IMR-90 (cell line): Measurements from ENCODE around the gene CLASRP. TPM values are rescaled to one million over a fixed set of nuclear protein-coding genes. Genes with fewer than 3 reads are reported as not detected.
A peak's percentile ranks its signal among the peaks of the same experiment; 100 is the strongest.

Experiments used
- ATAC-seq: fragments of 200-7000 bp; cut with Tn5 transposase; 2 replicates; pipeline ENCODE4 v1.9.1; 2020; ENCODE audit warnings: low read depth, mild to moderate bottlenecking, moderate library complexity
- BruUV-seq: library from RNA; stranded (reverse); fragments of 400-500 nt; replicated peaks from 2 replicates; lab custom pipeline; 2021; lab: Mats Ljungman, UMichigan
- CTCF ChIA-PET: fragments of 300-600 bp; formaldehyde crosslinking; extraction: SDS; loops from one replicate; lab custom pipeline; 2021; ENCODE audit warnings: antibody characterized with exemption; lab: Yijun Ruan, JAX
- POLR2A ChIA-PET: fragments of 300-600 bp; sonication (Branson Sonifier 250); formaldehyde crosslinking; loops from one replicate; lab custom pipeline; 2022; ENCODE audit warnings: antibody characterized with exemption; ENCODE audit not compliant: unreplicated experiment; lab: Charles Lee
- DNase-seq: peaks from one replicate; pipeline ENCODE4 v3.0.0; 2013
- H2AFZ ChIP-seq: replicated peaks from 2 replicates; pipeline ENCODE3; 2013; ENCODE audit warnings: low read length, mild to moderate bottlenecking; ENCODE audit not compliant: poor library complexity
- H2AK5ac ChIP-seq: 2 replicates; pipeline ENCODE4 v1.6.1; 2013; ENCODE audit warnings: low read depth, low read length, inconsistent platforms
- H2AK9ac ChIP-seq: replicated peaks from 2 replicates; pipeline ENCODE3; 2013; ENCODE audit warnings: mild to moderate bottlenecking, low read depth, low read length, moderate library complexity; ENCODE audit not compliant: poor library complexity
- H2BK120ac ChIP-seq: 2 replicates; pipeline ENCODE4 v1.6.1; 2013; ENCODE audit warnings: low read depth, low read length, inconsistent platforms
- H2BK15ac ChIP-seq: 3 replicates; pipeline ENCODE4 v1.6.1; 2013; ENCODE audit warnings: low read depth, low read length, inconsistent platforms
- H2BK20ac ChIP-seq: 2 replicates; pipeline ENCODE4 v1.6.1; 2013; ENCODE audit warnings: low read depth, mild to moderate bottlenecking, inconsistent platforms, low read length, moderate library complexity
- H2BK5ac ChIP-seq: 2 replicates; pipeline ENCODE4 v1.6.1; 2013; ENCODE audit warnings: mild to moderate bottlenecking, low read depth, low read length, inconsistent platforms; ENCODE audit not compliant: poor library complexity, severe bottlenecking
- H3K14ac ChIP-seq: replicated peaks from 2 replicates; pipeline ENCODE4 v1.6.1; 2013; ENCODE audit warnings: low read depth, low read length, inconsistent platforms
- H3K18ac ChIP-seq: 2 replicates; pipeline ENCODE4 v1.6.1; 2013; ENCODE audit warnings: low read depth, low read length, control low read depth
- H3K23ac ChIP-seq: 2 replicates; pipeline ENCODE4 v1.6.1; 2013; ENCODE audit warnings: low read depth, low read length, inconsistent platforms
- H3K27ac ChIP-seq: 2 replicates; pipeline ENCODE4 v1.5.1; 2013; ENCODE audit warnings: mild to moderate bottlenecking, control low read depth, low read length; ENCODE audit not compliant: insufficient read depth
- H3K27me3 ChIP-seq: 2 replicates; pipeline ENCODE4 v1.6.1; 2013; ENCODE audit warnings: low read length; ENCODE audit not compliant: control insufficient read depth, insufficient read depth
- H3K36me3 ChIP-seq: 2 replicates; pipeline ENCODE4 v1.6.1; 2013; ENCODE audit warnings: low read length, mixed read lengths; ENCODE audit not compliant: control insufficient read depth, insufficient read depth
- H3K4ac ChIP-seq: 2 replicates; pipeline ENCODE4 v1.6.1; 2013; ENCODE audit warnings: low read depth, low read length, inconsistent platforms
- H3K4me1 ChIP-seq: 2 replicates; pipeline ENCODE4 v1.6.1; 2013; ENCODE audit warnings: low read length, mixed read lengths; ENCODE audit not compliant: control insufficient read depth, insufficient read depth
- H3K4me2 ChIP-seq: 2 replicates; pipeline ENCODE4 v1.6.1; 2013; ENCODE audit warnings: low read depth, mild to moderate bottlenecking, control low read depth, low read length, moderate library complexity
- H3K4me3 ChIP-seq: 2 replicates; pipeline ENCODE4 v1.5.1; 2013; ENCODE audit warnings: low read depth, mild to moderate bottlenecking, control low read depth, low read length, moderate library complexity; ENCODE audit not compliant: insufficient read depth
- H3K56ac ChIP-seq: 2 replicates; pipeline ENCODE4 v1.6.1; 2013; ENCODE audit warnings: low read length, inconsistent platforms; ENCODE audit not compliant: insufficient read depth; ENCODE audit errors: extremely low read depth
- H3K79me1 ChIP-seq, 2 experiments: 2 replicates each; pipeline ENCODE4 v1.6.1; 2013; ENCODE audit warnings: low read length in 2 of 2, inconsistent platforms in 1 of 2, low read depth in 1 of 2
- H3K9ac ChIP-seq: 2 replicates; pipeline ENCODE4 v1.6.1; 2013; ENCODE audit warnings: low read depth, low read length, control low read depth
- H3K9me1 ChIP-seq: 2 replicates; pipeline ENCODE4 v1.6.1; 2013; ENCODE audit warnings: low read length, inconsistent platforms; ENCODE audit not compliant: insufficient read depth
- H3K9me3 ChIP-seq: 2 replicates; pipeline ENCODE4 v1.6.1; 2013; ENCODE audit warnings: low read length; ENCODE audit not compliant: control insufficient read depth, insufficient read depth
- H4K20me1 ChIP-seq: 2 replicates; pipeline ENCODE4 v1.6.1; 2013; ENCODE audit warnings: low read length, inconsistent platforms; ENCODE audit not compliant: insufficient read depth
- H4K5ac ChIP-seq: 2 replicates; pipeline ENCODE4 v1.6.1; 2013; ENCODE audit warnings: mild to moderate bottlenecking, low read depth, low read length, control low read depth
- H4K8ac ChIP-seq, 2 experiments: 2 replicates each; pipeline ENCODE4 v1.6.1; 2013; ENCODE audit warnings: low read depth in 2 of 2, low read length in 2 of 2, control low read depth in 1 of 2, inconsistent platforms in 1 of 2
- H4K91ac ChIP-seq: 2 replicates; pipeline ENCODE4 v1.6.1; 2013; ENCODE audit warnings: low read depth, low read length, inconsistent platforms; ENCODE audit not compliant: insufficient read depth
- MAFK ChIP-seq: IDR thresholded peaks from 2 replicates; pipeline ENCODE4 v1.6.1; 2012; ENCODE audit warnings: low read depth, low read length, improper control_type of control experiment
- POLR2A ChIP-seq: IDR thresholded peaks from 2 replicates; pipeline ENCODE4 v1.6.1; 2012; ENCODE audit warnings: mild to moderate bottlenecking, low read depth, low read length
- RAD21 ChIP-seq: IDR thresholded peaks from 2 replicates; pipeline ENCODE4 v1.6.1; 2012; ENCODE audit warnings: low read length, improper control_type of control experiment
- RFX5 ChIP-seq: IDR thresholded peaks from 2 replicates; pipeline ENCODE4 v1.8.0; 2012; ENCODE audit warnings: low read depth, mild to moderate bottlenecking, low read length, moderate library complexity
- WGBS, 2 experiments: methylation state at CpG; one replicate each; pipeline versions ENCODE4 v1.1.5 to v1.1.7; 2013; ENCODE audit warnings: missing lambda C conversion rate in 2 of 2; ENCODE audit not compliant: insufficient read length in 1 of 2; ENCODE audit errors: extremely low coverage in 2 of 2; 5-methylcytosine and 5-hydroxymethylcytosine counted together
- dilution Hi-C: fragments of 300-500 bp; cut with HindIII; formaldehyde crosslinking; loops from one replicate; pipeline ENCODE4 v1.14.3; 2018; ENCODE audit warnings: low sequenced_read_pairs; ENCODE audit not compliant: unreplicated experiment
- in situ Hi-C: fragments of 300-500 bp; cut with MboI; formaldehyde crosslinking; loops from 3 replicates; pipeline ENCODE4 v1.14.3; 2019; ENCODE audit warnings: low sequenced_read_pairs, inconsistent platforms, mixed read lengths
- intact Hi-C: fragments of 100-400 bp; cut with micrococcal nuclease; formaldehyde crosslinking; loops from 2 replicates; pipeline ENCODE4 v1.10.0; 2022
- polyA plus RNA-seq, 3 experiments: library from polyadenylated mRNA; depleted of rRNA; stranded (reverse); fragments of >200 nt; gene quantifications; 2 replicates each; pipeline ENCODE4 v1.2.3, GENCODE V29; 2012; ENCODE audit warnings: low replicate concordance in 1 of 3
- total RNA-seq: library from RNA; depleted of rRNA; stranded (reverse); fragments of >200 nt; gene quantifications from 2 replicates; pipeline ENCODE4 v1.2.3, GENCODE V29; 2012

CLASRP gene
- total and polyA plus RNA-seq, 2 of the 4 experiments (the other 2 are of a cell fraction), result 19.9 to 31.7 TPM

- Histone ChIP-seq H4K5ac (no peak overlapping the region), H3K9me3 (no peaks in the 10 kb centered on the region), H3K4me2 (no peak overlapping the region), H2AK5ac (no peak overlapping the region), H2BK5ac (no peak overlapping the region), H3K36me3 (peaks cover 3% of the 10 kb centered on the region; the same call in 1 of the 2 replicates), H3K27me3 (no peaks in the 10 kb centered on the region), H3K14ac (no peak overlapping the region), H4K8ac (no peak overlapping the region), H3K4me1 (no peaks in the 10 kb centered on the region; the same call in 1 of the 2 replicates), H3K4ac (no peak overlapping the region), H2BK120ac (no peak overlapping the region), H3K27ac (no peak overlapping the region), H3K56ac (no peak overlapping the region), H3K18ac (no peak overlapping the region), H3K9me1 (peaks cover 33% of the 10 kb centered on the region), H3K9ac (no peak overlapping the region), H3K79me1 (peaks cover 43 to 93% of the 10 kb centered on the region in 2 experiments), H2BK20ac (no peak overlapping the region), H4K91ac (no peak overlapping the region), H2BK15ac (no peak overlapping the region), H2AFZ (no peak overlapping the region), H2AK9ac (no peak overlapping the region), H3K4me3 (no peak overlapping the region), H4K20me1 (peaks cover 90% of the 10 kb centered on the region), H3K23ac (no peak overlapping the region)
- dilution Hi-C loops, result no loop called here
- peak; percentile 56 for ATAC-seq
- in situ Hi-C loops, result no loop called here
- TF ChIP-seq MAFK (no peak), RFX5 (no peak), POLR2A (no peak), RAD21 (no peak)
- peak; percentile 20 for DNase-seq
- ChIA-PET CTCF (no interaction called here), POLR2A (no interaction called here)
- BruUV-seq, result no TSS peak
- 72% methylated on average over 3 of the region's 16 CpGs; no CpG with 5 or more reads in 1 of the 2 experiments for WGBS, 2 experiments
- intact Hi-C loops, result no loop called here
These were observed 78.3 kb downstream of the CLASRP start for GRCh38 chr19:45117167-45117594.
